GM06990 (cell line): Measurements from ENCODE around the gene KCNN3.

Experiments used
- DNase-seq: peaks from one replicate; pipeline ENCODE4 v3.0.0-alpha.2; 2011; ENCODE audit not compliant: insufficient read length; ENCODE audit errors: extremely low read depth
- H3K27me3 ChIP-seq: replicated peaks from 2 replicates; pipeline ENCODE4 v1.6.0; 2011; ENCODE audit warnings: low read length; ENCODE audit not compliant: control insufficient read depth, insufficient read depth
- H3K36me3 ChIP-seq: 2 replicates; pipeline ENCODE4 v1.5.1; 2011; ENCODE audit warnings: low read length; ENCODE audit not compliant: control insufficient read depth, insufficient read depth
- H3K4me3 ChIP-seq: replicated peaks from 2 replicates; pipeline ENCODE4 v1.5.1; 2011; ENCODE audit warnings: low read depth, mild to moderate bottlenecking, control low read depth, low read length
- TF ChIP-seq, protein P1 (sequence below): IDR thresholded peaks from 2 replicates; pipeline ENCODE4 v1.5.1; 2011; ENCODE audit warnings: low read length, control low read depth, mild to moderate bottlenecking, inconsistent platforms; ENCODE audit not compliant: insufficient read depth, poor library complexity, severe bottlenecking

Gene KCNN3

DNA sequence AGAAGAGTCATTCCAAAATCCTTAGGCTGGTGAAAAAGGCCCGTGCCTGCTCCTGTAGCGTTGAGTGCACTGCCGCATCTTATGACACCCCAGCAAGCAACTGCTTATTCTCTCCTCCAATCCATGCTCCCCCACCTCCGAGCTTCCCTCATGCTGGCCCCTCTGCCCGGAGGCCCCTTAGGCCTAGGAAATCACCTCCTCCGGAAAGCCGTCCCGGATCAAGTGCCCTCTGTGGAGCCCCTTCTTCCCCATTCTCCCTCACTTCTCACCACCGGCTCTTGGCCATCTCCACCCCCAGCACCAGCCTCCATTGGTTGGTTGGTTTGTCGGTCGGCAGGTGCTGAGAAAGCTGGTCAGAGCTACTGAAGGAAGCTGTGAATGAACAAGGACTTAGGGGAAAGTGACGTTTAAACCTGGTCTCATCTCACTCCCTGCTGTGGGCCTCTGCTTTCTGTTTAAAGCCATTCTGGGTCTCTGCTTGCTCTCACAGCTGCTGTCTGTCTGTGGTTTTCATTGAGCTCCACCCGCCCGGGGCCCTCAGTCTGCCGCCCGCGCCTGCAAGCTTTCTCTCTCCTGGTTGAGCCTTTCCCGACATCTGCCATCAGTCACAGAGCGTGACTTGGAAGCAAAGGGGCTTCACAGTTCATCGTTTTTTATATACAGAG lies 122.2 kb downstream of the KCNN3 start:
- H3K36me3 ChIP-seq, result no peaks in the 10 kb centered on the region; the same call in none of the 2 replicates
- TF ChIP-seq, protein P1, sequence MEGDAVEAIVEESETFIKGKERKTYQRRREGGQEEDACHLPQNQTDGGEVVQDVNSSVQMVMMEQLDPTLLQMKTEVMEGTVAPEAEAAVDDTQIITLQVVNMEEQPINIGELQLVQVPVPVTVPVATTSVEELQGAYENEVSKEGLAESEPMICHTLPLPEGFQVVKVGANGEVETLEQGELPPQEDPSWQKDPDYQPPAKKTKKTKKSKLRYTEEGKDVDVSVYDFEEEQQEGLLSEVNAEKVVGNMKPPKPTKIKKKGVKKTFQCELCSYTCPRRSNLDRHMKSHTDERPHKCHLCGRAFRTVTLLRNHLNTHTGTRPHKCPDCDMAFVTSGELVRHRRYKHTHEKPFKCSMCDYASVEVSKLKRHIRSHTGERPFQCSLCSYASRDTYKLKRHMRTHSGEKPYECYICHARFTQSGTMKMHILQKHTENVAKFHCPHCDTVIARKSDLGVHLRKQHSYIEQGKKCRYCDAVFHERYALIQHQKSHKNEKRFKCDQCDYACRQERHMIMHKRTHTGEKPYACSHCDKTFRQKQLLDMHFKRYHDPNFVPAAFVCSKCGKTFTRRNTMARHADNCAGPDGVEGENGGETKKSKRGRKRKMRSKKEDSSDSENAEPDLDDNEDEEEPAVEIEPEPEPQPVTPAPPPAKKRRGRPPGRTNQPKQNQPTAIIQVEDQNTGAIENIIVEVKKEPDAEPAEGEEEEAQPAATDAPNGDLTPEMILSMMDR, result no peak
- no peaks in the 10 kb centered on the region for H3K27me3 ChIP-seq
- no peak overlapping the region for H3K4me3 ChIP-seq
- DNase-seq, result peak; percentile 61

DNA sequence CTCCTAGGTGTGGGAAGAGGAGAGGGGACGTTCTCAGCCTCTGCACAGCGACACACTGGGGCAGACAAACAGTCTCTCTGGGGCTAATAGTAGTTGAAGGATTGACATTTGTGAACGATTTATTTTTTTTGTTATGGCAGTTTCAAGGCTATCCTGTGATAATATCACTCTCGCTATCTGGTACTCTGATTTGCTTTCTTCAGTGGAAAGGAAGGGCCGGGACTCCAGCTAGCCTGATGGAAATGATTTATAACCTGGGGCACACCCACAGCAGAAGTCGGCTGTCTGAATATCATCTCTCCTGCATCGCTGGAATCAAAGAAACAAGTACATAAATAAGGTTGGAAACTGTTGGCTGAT lies 122.7 kb downstream of the KCNN3 start:
- DNase-seq, result no peak
- no peak overlapping the region for H3K4me3 ChIP-seq
- TF ChIP-seq, protein P1, result no peak
- no peaks in the 10 kb centered on the region for H3K27me3 ChIP-seq
- peaks cover 2% of the 10 kb centered on the region for H3K36me3 ChIP-seq

DNA sequence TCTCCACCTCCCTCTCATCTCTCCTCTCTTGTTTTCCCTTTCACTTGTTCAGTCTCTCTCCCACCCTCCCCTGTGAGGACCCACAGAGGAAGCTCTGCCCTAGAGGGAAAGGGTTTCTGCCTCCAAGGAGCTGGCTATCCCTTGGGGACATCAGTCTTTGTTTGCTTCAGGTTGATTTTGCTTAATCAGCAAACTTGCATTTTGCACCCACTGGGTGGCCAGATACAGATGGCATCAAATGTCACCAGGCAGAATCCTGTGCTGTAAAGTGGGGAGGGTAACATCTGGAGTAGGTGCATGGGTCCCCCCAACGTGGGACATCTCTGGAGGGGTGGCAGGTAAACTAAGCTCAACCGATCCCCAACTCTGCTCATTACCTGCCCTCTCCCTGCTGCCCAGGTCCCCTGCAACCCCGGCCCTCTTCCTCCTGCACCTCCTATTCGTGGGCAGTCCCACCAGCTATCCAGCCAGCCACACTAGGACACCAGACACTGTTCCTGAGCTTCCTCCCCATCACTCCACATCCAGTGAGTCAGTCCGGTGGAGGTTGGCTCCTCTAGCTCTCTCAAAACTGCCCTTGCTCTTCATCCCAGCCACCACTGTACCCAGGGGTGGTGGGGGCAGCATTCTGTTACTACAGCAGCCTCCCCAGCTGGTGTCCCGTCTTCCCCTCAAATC lies 123.3 kb downstream of the KCNN3 start:
- TF ChIP-seq, protein P1, result no peak
- Histone ChIP-seq H3K4me3 (no peak overlapping the region), H3K27me3 (no peaks in the 10 kb centered on the region), H3K36me3 (peaks cover 2% of the 10 kb centered on the region)
- no peak for DNase-seq

DNA sequence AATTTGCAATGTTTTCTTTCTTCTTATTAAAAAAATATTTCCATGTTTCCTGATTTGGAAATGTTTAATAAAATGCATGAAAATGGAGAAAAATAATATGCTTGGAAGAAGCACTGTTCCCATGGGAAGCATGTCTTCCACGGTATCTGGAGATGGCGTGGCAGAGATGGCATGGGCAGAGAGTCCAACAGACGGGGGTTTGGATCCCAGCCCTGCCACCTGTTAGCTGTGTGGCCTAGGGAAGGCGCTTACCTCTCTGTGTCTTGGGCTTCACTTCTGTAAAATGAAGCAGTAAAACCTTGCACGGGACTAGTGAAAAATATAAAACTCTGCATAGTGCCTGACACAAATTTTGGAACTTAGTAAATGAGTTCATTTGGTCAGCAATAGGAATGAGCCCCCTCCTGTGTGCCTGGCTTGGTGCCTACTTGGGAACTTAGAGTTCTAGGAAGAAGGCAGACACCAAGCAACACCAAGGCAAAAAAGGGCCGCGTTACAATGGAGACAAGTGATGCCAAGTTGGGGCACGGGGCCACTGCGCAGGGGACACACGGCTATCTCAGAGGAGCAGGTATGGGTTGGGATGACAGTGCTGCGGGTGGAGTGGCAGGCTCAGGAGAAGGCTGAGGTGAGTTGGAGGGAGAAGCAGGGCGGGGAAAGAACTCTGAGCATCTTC lies 124.2 kb downstream of the KCNN3 start:
- Histone ChIP-seq H3K27me3 (no peaks in the 10 kb centered on the region), H3K4me3 (no peak overlapping the region), H3K36me3 (peaks cover 2% of the 10 kb centered on the region; the same call in 1 of the 2 replicates)
- no peak for DNase-seq
- TF ChIP-seq, protein P1, result no peak

DNA sequence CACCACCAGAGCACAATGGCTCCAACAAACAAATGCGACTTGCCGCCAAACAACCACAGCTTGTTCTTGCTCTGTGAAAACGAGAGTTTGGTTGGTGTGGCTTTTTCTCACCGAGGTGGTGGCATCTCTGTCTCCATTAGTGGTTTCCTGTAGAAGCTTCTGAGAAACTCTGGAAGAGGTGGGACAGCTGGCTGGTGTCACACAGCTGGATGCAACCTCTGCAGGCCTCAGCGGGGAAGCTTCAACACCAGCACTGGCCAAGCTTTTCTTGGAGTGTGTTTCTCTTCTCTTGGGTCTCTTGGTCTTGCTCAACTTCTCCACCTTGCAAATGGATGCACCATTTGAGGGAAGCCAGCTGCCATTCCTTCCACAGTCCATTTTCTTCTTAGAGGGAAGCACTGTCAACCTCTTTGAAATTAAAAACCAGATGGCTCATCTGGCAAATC lies 124.8 kb downstream of the KCNN3 start:
- Histone ChIP-seq H3K4me3 (no peak overlapping the region), H3K36me3 (peaks cover 2% of the 10 kb centered on the region; the same call in 1 of the 2 replicates), H3K27me3 (no peaks in the 10 kb centered on the region)
- no peak for DNase-seq
- TF ChIP-seq, protein P1, result no peak
